Small intestine (tissue), 16 donors: Measurements from ENCODE around the gene C6orf118. TPM values are rescaled to one million over a fixed set of nuclear protein-coding genes. Genes with fewer than 3 reads are reported as not detected.

Experiments
- DNase-seq, 2 donors: peaks; one replicate each; pipeline versions ENCODE4 v3.0.0 to v3.0.0-alpha.2; 2013
- FAIRE-seq: peaks from 2 replicates; lab custom pipeline; 2012; peaks lifted over from hg19 to GRCh38; lab: Jason Lieb, UNC
- H3K27ac ChIP-seq, 3 donors: one replicate each; pipeline ENCODE4 v1.5.1; 2013; ENCODE audit warnings: low read length in 2 of 3, mild to moderate bottlenecking in 2 of 3, control low read depth in 1 of 3, inconsistent platforms in 1 of 3, low read depth in 1 of 3, moderate library complexity in 1 of 3
- H3K27me3 ChIP-seq, 3 donors: one replicate each; pipeline ENCODE4 v1.6.1; 2013; ENCODE audit warnings: low read length in 3 of 3, inconsistent platforms in 1 of 3; ENCODE audit not compliant: control insufficient read depth in 3 of 3, insufficient read depth in 3 of 3
- H3K36me3 ChIP-seq, 3 donors: one replicate each; pipeline ENCODE4 v1.6.1; 2013; ENCODE audit warnings: low read length in 3 of 3, inconsistent platforms in 1 of 3, low read depth in 1 of 3, mild to moderate bottlenecking in 1 of 3, moderate library complexity in 1 of 3; ENCODE audit not compliant: control insufficient read depth in 3 of 3, insufficient read depth in 2 of 3
- H3K4me1 ChIP-seq, 3 donors: one replicate each; pipeline ENCODE4 v1.6.1; 2013; ENCODE audit warnings: low read length in 2 of 3, inconsistent platforms in 1 of 3, low read depth in 1 of 3, mild to moderate bottlenecking in 1 of 3, moderate library complexity in 1 of 3; ENCODE audit not compliant: control insufficient read depth in 3 of 3, insufficient read depth in 2 of 3
- H3K4me3 ChIP-seq, 3 donors: one replicate each; pipeline ENCODE4 v1.5.1; 2013; ENCODE audit warnings: low read length in 3 of 3, control low read depth in 1 of 3, inconsistent platforms in 1 of 3, low read depth in 1 of 3, mild to moderate bottlenecking in 1 of 3, moderate library complexity in 1 of 3
- H3K9me3 ChIP-seq, 2 donors: one replicate each; pipeline ENCODE4 v1.6.1; 2013; ENCODE audit warnings: low read depth in 1 of 2, low read length in 1 of 2; ENCODE audit not compliant: control insufficient read depth in 2 of 2, insufficient read depth in 1 of 2
- WGBS, 3 donors: extraction: QIAGEN DNeasy Blood & Tissue Kit; methylation state at CpG; one replicate each; pipeline ENCODE4 v1.1.7; 2013; 5-methylcytosine and 5-hydroxymethylcytosine counted together
- long read RNA-seq, 10 donors: transcript quantifications; one replicate each; lab custom pipeline, GENCODE V29; 2026
- polyA plus RNA-seq, 4 donors: library from polyadenylated mRNA; stranded (reverse) in 3 of 4; unstranded in 1 of 4; fragments of 200-250 nt in 3 of 4; fragments of 120-200 nt in 1 of 4; gene quantifications; one replicate each; pipeline versions ENCODE4 v1.2.1 to v1.2.3, GENCODE V29; 2013
- donor health status: healthy with polysubstance abuse.
- donor health status: control.
- donor health status: control.
- donor health status: Bipolar disorder and iron deficiency.
- donor health status: healthy.

C6orf118 gene
- polyA plus RNA-seq = not detected
- long read RNA-seq, donor 1 = 0 reads
- long read RNA-seq, donor 2 = 0 reads
- long read RNA-seq, donor 3 = 0 reads
- long read RNA-seq, donor 4 = 0 reads
- long read RNA-seq, donor 5 = 0 reads
- long read RNA-seq, donor 6, partial matches to known transcripts = 0 of 1 reads
- long read RNA-seq, donor 6, other reads (novel, unspliced or antisense) = 0 of 1 reads
- long read RNA-seq, donor 7 = 0 reads
- long read RNA-seq, donor 8 = 0 reads
- long read RNA-seq, donor 9 = 0 reads
- long read RNA-seq, donor 10 = 0 reads

GRCh38 chr6:165308926-165309731 is at the start of gene C6orf118:
Gene C6orf118, minus strand, starts transcription at chr6:165309605. Its CDS starts 19 bp downstream, at chr6:165309586.
- Histone ChIP-seq H3K4me1 (no peaks in the 10 kb centered on the region), H3K27ac (no peak within 1 kb of the TSS), H3K9me3 (no peaks in the 10 kb centered on the region), H3K27me3 (no peaks in the 10 kb centered on the region), H3K4me3 (peak within 1 kb of the TSS in 1 of 3 donors; percentile 34), H3K36me3 (no peaks in the 10 kb centered on the region)
- FAIRE-seq (no peak), DNase-seq (peak; percentile 12 to 61)
- WGBS, 3 donors = 9 to 11% (median 10%) methylated on average over 33 to 35 of the region's 35 CpGs

GRCh38 chr6:165345700-165346099 is 36.3 kb upstream of the C6orf118 start:
- FAIRE-seq (no peak), DNase-seq (no peak)
- H3K4me1 ChIP-seq = no peaks in the 10 kb centered on the region
- H3K4me3 ChIP-seq = no peak overlapping the region
- no peaks in the 10 kb centered on the region for H3K27me3 ChIP-seq
- no peaks in the 10 kb centered on the region for H3K36me3 ChIP-seq
- no peak overlapping the region for H3K27ac ChIP-seq
- WGBS, 3 donors = 71 to 76% (median 72%) methylated on average over 4 of the region's 4 CpGs
- peaks cover 0 to 11% of the 10 kb centered on the region in 2 donors for H3K9me3 ChIP-seq

- Histone ChIP-seq H3K27ac (no peak overlapping the region), H3K9me3 (peaks cover 0 to 2% of the 10 kb centered on the region in 2 donors), H3K4me3 (no peak overlapping the region), H3K27me3 (no peaks in the 10 kb centered on the region), H3K36me3 (no peaks in the 10 kb centered on the region), H3K4me1 (no peaks in the 10 kb centered on the region)
- FAIRE-seq = no peak
- 79 to 85% (median 82%) methylated on average over 5 of the region's 5 CpGs for WGBS, 3 donors
- no peak for DNase-seq
Observed at GRCh38 chr6:165340532-165340931, 31.1 kb upstream of the C6orf118 start.

GRCh38 chr6:165325609-165326008 is 16.2 kb upstream of the C6orf118 start:
- no peaks in the 10 kb centered on the region for H3K36me3 ChIP-seq
- no peak for DNase-seq
- WGBS, 3 donors = 81 to 90% (median 88%) methylated on average over 7 of the region's 7 CpGs

GRCh38 chr6:165321555-165322145 is 12.2 kb upstream of the C6orf118 start:
- no peaks in the 10 kb centered on the region for H3K36me3 ChIP-seq
- H3K9me3 ChIP-seq = peaks cover 0 to 31% of the 10 kb centered on the region in 2 donors
- no peaks in the 10 kb centered on the region for H3K4me1 ChIP-seq
- H3K27me3 ChIP-seq = no peaks in the 10 kb centered on the region
- H3K27ac ChIP-seq = no peak overlapping the region
- DNase-seq (no peak), FAIRE-seq (no peak)
- WGBS, 3 donors = 79 to 90% (median 80%) methylated on average over 1 of the region's 1 CpG
- H3K4me3 ChIP-seq = no peak overlapping the region

More at GRCh38 chr6:165325609-165326008, 16.2 kb upstream of the C6orf118 start:
- no peaks in the 10 kb centered on the region for H3K27me3 ChIP-seq
- H3K9me3 ChIP-seq = peaks cover 0 to 26% of the 10 kb centered on the region in 2 donors
- FAIRE-seq = no peak
- H3K27ac ChIP-seq = no peak overlapping the region
- no peaks in the 10 kb centered on the region for H3K4me1 ChIP-seq
- no peak overlapping the region for H3K4me3 ChIP-seq

- no peak overlapping the region for H3K4me3 ChIP-seq
- H3K4me1 ChIP-seq = no peaks in the 10 kb centered on the region
- H3K27ac ChIP-seq = no peak overlapping the region
- H3K36me3 ChIP-seq = no peaks in the 10 kb centered on the region
- 49 to 74% (median 65%) methylated on average over 3 of the region's 3 CpGs for WGBS, 3 donors
- H3K9me3 ChIP-seq = peaks cover 0 to 31% of the 10 kb centered on the region in 2 donors
- H3K27me3 ChIP-seq = no peaks in the 10 kb centered on the region
- FAIRE-seq (no peak), DNase-seq (no peak)
Observed at GRCh38 chr6:165321150-165321549, 11.7 kb upstream of the C6orf118 start.

GRCh38 chr6:165317723-165318122 is 8.3 kb upstream of the C6orf118 start:
- Histone ChIP-seq H3K4me1 (no peaks in the 10 kb centered on the region), H3K27ac (no peak overlapping the region), H3K4me3 (no peak overlapping the region), H3K27me3 (no peaks in the 10 kb centered on the region), H3K36me3 (no peaks in the 10 kb centered on the region), H3K9me3 (peaks cover 0 to 21% of the 10 kb centered on the region in 2 donors)
- DNase-seq (no peak), FAIRE-seq (no peak)
- WGBS, 3 donors = 90 to 91% methylated on average over 12 to 14 of the region's 14 CpGs; no CpG with 5 or more reads in 1 of the 3 donors

GRCh38 chr6:165306955-165307354 is 2.5 kb downstream of the C6orf118 start:
- no peak for DNase-seq
- peaks cover 0 to 4% of the 10 kb centered on the region in 2 donors for H3K9me3 ChIP-seq
- FAIRE-seq = no peak
- WGBS, 3 donors = 52 to 90% (median 57%) methylated on average over 3 of the region's 3 CpGs
- no peaks in the 10 kb centered on the region for H3K36me3 ChIP-seq
- H3K4me3 ChIP-seq = no peak overlapping the region
- no peaks in the 10 kb centered on the region for H3K27me3 ChIP-seq
- no peak overlapping the region for H3K27ac ChIP-seq
- H3K4me1 ChIP-seq = no peaks in the 10 kb centered on the region
